Measurements from ENCODE around the gene GGCX. TPM values are rescaled to one million over a fixed set of nuclear protein-coding genes. Genes with fewer than 3 reads are reported as not detected.

The GGCX gene
- total and polyA plus RNA-seq, 2 of the 13 experiments (the other 11 are each of a cell fraction or from before 2014, with no cell fraction given), result 72.5 to 103 TPM

GRCh38 chr2:85584857-85585780 is 23.8 kb upstream of the GGCX start (continued):
- TF ChIP-seq RNF219 (CRISPR knock-in tag; IDR thresholded peaks at IDR 0.05), result no peak
- TF ChIP-seq ZNF350 (CRISPR knock-in tag; IDR thresholded peaks at IDR 0.05; ENCODE audit: borderline replicate concordance, low read depth), result peak; percentile 96; the same call in 1 of the 2 replicates
- peak; percentile 50; the same call in 1 of the 2 replicates for TF ChIP-seq MED13 (CRISPR knock-in tag; IDR thresholded peaks at IDR 0.05)
- peak; percentile 61; the same call in 1 of the 2 replicates for TF ChIP-seq NFKBIZ (CRISPR knock-in tag; IDR thresholded peaks at IDR 0.05)
- TF ChIP-seq BATF2 (CRISPR knock-in tag; IDR thresholded peaks at IDR 0.05), result no peak
- peak; percentile 49; the same call in 1 of the 2 replicates for TF ChIP-seq KMT2B (CRISPR knock-in tag; IDR thresholded peaks at IDR 0.05)
- peak; percentile 75 for TF ChIP-seq ZNF710 (CRISPR knock-in tag; IDR thresholded peaks at IDR 0.05; ENCODE audit: borderline replicate concordance)
- TF ChIP-seq ZNF232 (CRISPR knock-in tag; IDR thresholded peaks at IDR 0.05; ENCODE audit: borderline replicate concordance), result peak; percentile 78
- no peak for TF ChIP-seq U2AF2 (IDR thresholded peaks at IDR 0.05; ENCODE audit: low read depth, low read length)
- peak; percentile 40; the same call in 1 of the 2 replicates for TF ChIP-seq ZNF274 (CRISPR knock-in tag; IDR thresholded peaks at IDR 0.05)
- 0 out of 2 replicates have a peak, but pooled peaks have one; percentile 22 for TF ChIP-seq MNT (IDR thresholded peaks at IDR 0.05)
- TF ChIP-seq MED1 (CRISPR knock-in tag; IDR thresholded peaks at IDR 0.05), result peak; percentile 80
- TF ChIP-seq REL (CRISPR knock-in tag; conservative IDR thresholded peaks at IDR 0.05), result no peak
- TF ChIP-seq ZNF563 (CRISPR knock-in tag; IDR thresholded peaks at IDR 0.05), result no peak
- TF ChIP-seq ZFP90 (CRISPR knock-in tag; IDR thresholded peaks at IDR 0.05; ENCODE audit: borderline replicate concordance), result no peak; the same call in 1 of the 2 replicates
- peak; percentile 79 for TF ChIP-seq MLX (CRISPR knock-in tag; IDR thresholded peaks at IDR 0.05)
- TF ChIP-seq ZNF773 (CRISPR knock-in tag; IDR thresholded peaks at IDR 0.05; ENCODE audit: borderline replicate concordance), result no peak
- peak; percentile 88 for TF ChIP-seq U2AF1 (optimal IDR thresholded peaks at IDR 0.05; ENCODE audit: low read depth, low read length)
- TF ChIP-seq ONECUT2 (CRISPR knock-in tag; IDR thresholded peaks at IDR 0.05), result no peak

Measured in HepG2 (cell line).